B cell (primary cell): ENCODE data around the gene B4GALNT1.

Experiments used
- EZH2 ChIP-seq: IDR thresholded peaks from 2 replicates; pipeline ENCODE4 v1.6.1; 2012; ENCODE audit warnings: borderline replicate concordance, low read depth, mild to moderate bottlenecking, moderate library complexity, low read length; ENCODE audit not compliant: insufficient read depth, poor library complexity, severe bottlenecking
- TF ChIP-seq, protein P1 (sequence below): fragments of 200-600 bp; IDR thresholded peaks from one replicate; pipeline ENCODE4 v1.8.0; 2022; ENCODE audit warnings: antibody characterized with exemption, mild to moderate bottlenecking

- TF ChIP-seq EZH2, result no peak
- TF ChIP-seq, protein P1, sequence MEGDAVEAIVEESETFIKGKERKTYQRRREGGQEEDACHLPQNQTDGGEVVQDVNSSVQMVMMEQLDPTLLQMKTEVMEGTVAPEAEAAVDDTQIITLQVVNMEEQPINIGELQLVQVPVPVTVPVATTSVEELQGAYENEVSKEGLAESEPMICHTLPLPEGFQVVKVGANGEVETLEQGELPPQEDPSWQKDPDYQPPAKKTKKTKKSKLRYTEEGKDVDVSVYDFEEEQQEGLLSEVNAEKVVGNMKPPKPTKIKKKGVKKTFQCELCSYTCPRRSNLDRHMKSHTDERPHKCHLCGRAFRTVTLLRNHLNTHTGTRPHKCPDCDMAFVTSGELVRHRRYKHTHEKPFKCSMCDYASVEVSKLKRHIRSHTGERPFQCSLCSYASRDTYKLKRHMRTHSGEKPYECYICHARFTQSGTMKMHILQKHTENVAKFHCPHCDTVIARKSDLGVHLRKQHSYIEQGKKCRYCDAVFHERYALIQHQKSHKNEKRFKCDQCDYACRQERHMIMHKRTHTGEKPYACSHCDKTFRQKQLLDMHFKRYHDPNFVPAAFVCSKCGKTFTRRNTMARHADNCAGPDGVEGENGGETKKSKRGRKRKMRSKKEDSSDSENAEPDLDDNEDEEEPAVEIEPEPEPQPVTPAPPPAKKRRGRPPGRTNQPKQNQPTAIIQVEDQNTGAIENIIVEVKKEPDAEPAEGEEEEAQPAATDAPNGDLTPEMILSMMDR, result no peak
Observed at GRCh38 chr12:57629897-57630471, 3.0 kb downstream of the B4GALNT1 start.
